Epithelial cell of proximal tubule (primary cell): Measurements from ENCODE around the gene RAB14. TPM values are rescaled to one million over a fixed set of nuclear protein-coding genes. Genes with fewer than 3 reads are reported as not detected.

Source experiments
- DNase-seq: peaks from one replicate; pipeline ENCODE4 v3.0.0-alpha.2; 2011; ENCODE audit warnings: low read depth
- H3K4me3 ChIP-seq: 2 replicates; pipeline ENCODE4 v1.5.1; 2011; ENCODE audit warnings: low read depth, mild to moderate bottlenecking, low read length
- CTCF ChIP-seq: conservative IDR thresholded peaks from 2 replicates; pipeline ENCODE4 v1.5.1; 2012; ENCODE audit warnings: low read depth, mild to moderate bottlenecking, low read length
- total RNA-seq: library from RNA; depleted of rRNA; stranded (reverse); fragments of >200 nt; gene quantifications from 2 replicates; pipeline ENCODE4 v1.2.3, GENCODE V29; 2015

Gene RAB14
- 15.5 and 16.7 TPM in 2 replicates for total RNA-seq

GRCh38 chr9:121201738-121202533 lies at the start of gene RAB14:
Gene RAB14, minus strand, starts transcription at chr9:121201869. Its CDS starts 8,457 bp downstream, at chr9:121193412.
- peak; percentile 58 for TF ChIP-seq CTCF

GRCh38 chr9:121249563-121249962 lies 47.9 kb upstream of the RAB14 start:
- no peak for TF ChIP-seq CTCF
- no peak overlapping the region for H3K4me3 ChIP-seq
- DNase-seq = no peak

More at GRCh38 chr9:121201738-121202533, at the start of gene RAB14:
- H3K4me3 ChIP-seq = peak within 1 kb of the TSS; percentile 75
- DNase-seq = peak; percentile 52

GRCh38 chr9:121246821-121247561 lies 45.3 kb upstream of the RAB14 start:
- TF ChIP-seq CTCF = no peak
- no peak overlapping the region for H3K4me3 ChIP-seq
- DNase-seq = no peak

- TF ChIP-seq CTCF = no peak
These were observed 41.3 kb upstream of the RAB14 start for GRCh38 chr9:121242959-121243346.

GRCh38 chr9:121242219-121242958 lies 40.7 kb upstream of the RAB14 start:
- DNase-seq = no peak
- no peak overlapping the region for H3K4me3 ChIP-seq
- TF ChIP-seq CTCF = no peak

More at GRCh38 chr9:121242959-121243346, 41.3 kb upstream of the RAB14 start:
- H3K4me3 ChIP-seq = no peak overlapping the region
- no peak for DNase-seq

GRCh38 chr9:121240472-121241135 lies 38.9 kb upstream of the RAB14 start:
- no peak for TF ChIP-seq CTCF
- DNase-seq = no peak
- H3K4me3 ChIP-seq = no peak overlapping the region
